H1 (cell line): ENCODE measurements around the gene LCE4A. TPM values are rescaled to one million over a fixed set of nuclear protein-coding genes. Genes with fewer than 3 reads are reported as not detected.
"Not testable (repeated sequence)": the region's sequence is repeated elsewhere in the genome, so short reads cannot be mapped to it uniquely, and the experiment has no call there.

ENCODE experiments used
- CTCF ChIA-PET: fragments of 300-600 bp; sonication (Branson Sonifier 250); formaldehyde crosslinking; loops from one replicate; lab custom pipeline; 2021; ENCODE audit not compliant: partially characterized antibody; lab: Charles Lee
- POLR2A ChIA-PET: fragments of 300-600 bp; sonication (Branson Sonifier 250); formaldehyde crosslinking; loops from one replicate; lab custom pipeline; 2021; ENCODE audit warnings: inconsistent platforms; ENCODE audit not compliant: partially characterized antibody; lab: Charles Lee
- DNase-seq, 2 experiments: peaks; one replicate each; pipeline versions ENCODE4 v3.0.0 to v3.0.0-alpha.2; 2010 to 2022; ENCODE audit warnings: low spot score in 2 of 2, low read depth in 1 of 2, mixed read lengths in 1 of 2
- FAIRE-seq: peaks from 2 replicates; lab custom pipeline; 2011; peaks lifted over from hg19 to GRCh38; lab: Jason Lieb, UNC
- H2AFZ ChIP-seq: 2 replicates; pipeline ENCODE4 v1.8.1; 2012; ENCODE audit warnings: low read length, inconsistent platforms
- H2AK5ac ChIP-seq: 2 replicates; pipeline ENCODE4 v1.6.1; 2013; ENCODE audit warnings: low read depth, low read length
- H2BK120ac ChIP-seq: replicated peaks from 2 replicates; pipeline ENCODE3; 2013; ENCODE audit warnings: low read depth, low read length, inconsistent platforms
- H2BK12ac ChIP-seq: 2 replicates; pipeline ENCODE4 v1.6.1; 2013; ENCODE audit warnings: low read depth, low read length
- H2BK15ac ChIP-seq: 2 replicates; pipeline ENCODE4 v1.6.1; 2013; ENCODE audit warnings: low read length
- H2BK20ac ChIP-seq: 2 replicates; pipeline ENCODE4 v1.6.1; 2013; ENCODE audit warnings: low read length
- H2BK5ac ChIP-seq: 2 replicates; pipeline ENCODE4 v1.6.1; 2013; ENCODE audit warnings: low read depth, low read length
- H3K14ac ChIP-seq: 2 replicates; pipeline ENCODE4 v1.6.1; 2013; ENCODE audit warnings: inconsistent platforms; ENCODE audit not compliant: insufficient read length
- H3K18ac ChIP-seq: 2 replicates; pipeline ENCODE4 v1.6.1; 2013; ENCODE audit warnings: low read length; ENCODE audit errors: extremely low read depth
- H3K23ac ChIP-seq: 2 replicates; pipeline ENCODE4 v1.6.1; 2013; ENCODE audit warnings: inconsistent platforms; ENCODE audit not compliant: insufficient read length
- H3K23me2 ChIP-seq: 2 replicates; pipeline ENCODE4 v1.6.1; 2013; ENCODE audit warnings: low read depth, low read length
- H3K27ac ChIP-seq: 2 replicates; pipeline ENCODE4 v1.6.1; 2011; ENCODE audit warnings: low read depth, low read length, inconsistent platforms
- H3K27me3 ChIP-seq, 4 experiments: replicated peaks in 1 of 4; 1 replicate in 1 of 4; 2 replicates in 3 of 4; pipeline versions ENCODE4 v1.6.1 to v1.8.1; 2011 to 2013; ENCODE audit warnings: low read length in 3 of 4, mild to moderate bottlenecking in 3 of 4, inconsistent platforms in 2 of 4, mixed read lengths in 2 of 4, moderate library complexity in 1 of 4; ENCODE audit not compliant: control insufficient read depth in 3 of 4, insufficient read depth in 3 of 4; ENCODE audit errors: extremely low read depth in 1 of 4
- H3K36me3 ChIP-seq, 4 experiments: 2 replicates each; pipeline versions ENCODE4 v1.6.1 to v1.8.1; 2011 to 2013; ENCODE audit warnings: mild to moderate bottlenecking in 4 of 4, low read length in 3 of 4, moderate library complexity in 2 of 4, control low read depth in 1 of 4, inconsistent platforms in 1 of 4; ENCODE audit not compliant: insufficient read depth in 4 of 4, control insufficient read depth in 2 of 4
- H3K4ac ChIP-seq: replicated peaks from 2 replicates; pipeline ENCODE3; 2013; ENCODE audit warnings: low read length, low read depth, mixed read lengths, inconsistent platforms; ENCODE audit not compliant: insufficient read length
- H3K4me1 ChIP-seq, 4 experiments: replicated peaks in 1 of 4; 1 replicate in 1 of 4; 2 replicates in 3 of 4; pipeline versions ENCODE4 v1.6.1 to v1.8.1; 2011 to 2013; ENCODE audit warnings: low read length in 3 of 4, inconsistent platforms in 2 of 4, mixed read lengths in 1 of 4; ENCODE audit not compliant: insufficient read depth in 4 of 4, control insufficient read depth in 3 of 4
- H3K4me2 ChIP-seq, 2 experiments: 2 replicates each; pipeline versions ENCODE4 v1.6.1 to v1.8.1; 2011 to 2013; ENCODE audit warnings: low read depth in 2 of 2, low read length in 2 of 2, control low read depth in 1 of 2, inconsistent platforms in 1 of 2, mild to moderate bottlenecking in 1 of 2; ENCODE audit not compliant: insufficient read depth in 1 of 2
- H3K4me3 ChIP-seq, 4 experiments: fragments of 200-600, 300-600 bp in 1 of 4; sonication (generic), shearing (Covaris generic), sonication (Bioruptor Twin) in 1 of 4; 2 replicates each; pipeline versions ENCODE4 v1.5.1 to v1.8.1; 2011 to 2016; ENCODE audit warnings: low read length in 4 of 4, low read depth in 3 of 4, control low read depth in 2 of 4, inconsistent platforms in 2 of 4, mild to moderate bottlenecking in 2 of 4, mixed read lengths in 1 of 4, moderate library complexity in 1 of 4; ENCODE audit not compliant: insufficient read depth in 2 of 4; ENCODE audit errors: extremely low read depth in 1 of 4
- H3K56ac ChIP-seq: replicated peaks from 2 replicates; pipeline ENCODE3; 2013; ENCODE audit warnings: low read depth, mild to moderate bottlenecking, mixed read lengths, low read length, inconsistent platforms; ENCODE audit not compliant: insufficient read length
- H3K79me1 ChIP-seq: 2 replicates; pipeline ENCODE4 v1.6.1; 2013; ENCODE audit warnings: low read depth, low read length, control low read depth
- H3K79me2 ChIP-seq, 2 experiments: 2 replicates each; pipeline versions ENCODE4 v1.6.1 to v1.8.1; 2012 to 2013; ENCODE audit warnings: low read length in 2 of 2, mild to moderate bottlenecking in 2 of 2, inconsistent platforms in 1 of 2; ENCODE audit not compliant: insufficient read depth in 2 of 2, control insufficient read depth in 1 of 2
- H3K9ac ChIP-seq, 4 experiments: replicated peaks in 1 of 4; 1 replicate in 1 of 4; 2 replicates in 3 of 4; pipeline versions ENCODE4 v1.6.1 to v1.8.1; 2011 to 2013; ENCODE audit warnings: low read depth in 3 of 4, low read length in 3 of 4, control low read depth in 2 of 4, mild to moderate bottlenecking in 2 of 4, moderate library complexity in 2 of 4, inconsistent platforms in 1 of 4; ENCODE audit errors: extremely low read depth in 1 of 4
- H3K9me3 ChIP-seq, 2 experiments: 2 replicates each; pipeline versions ENCODE4 v1.6.1 to v1.8.1; 2012 to 2013; ENCODE audit warnings: mild to moderate bottlenecking in 2 of 2, moderate library complexity in 2 of 2, control low read depth in 1 of 2, inconsistent platforms in 1 of 2, low read depth in 1 of 2, low read length in 1 of 2, mixed read lengths in 1 of 2; ENCODE audit not compliant: insufficient read depth in 2 of 2
- H4K20me1 ChIP-seq, 2 experiments: replicated peaks in 1 of 2; 2 replicates each; pipeline versions ENCODE3 to v1.8.1; 2011 to 2013; ENCODE audit warnings: inconsistent platforms in 2 of 2, low read length in 2 of 2, mild to moderate bottlenecking in 1 of 2; ENCODE audit not compliant: insufficient read depth in 2 of 2, control insufficient read depth in 1 of 2
- H4K5ac ChIP-seq: 2 replicates; pipeline ENCODE4 v1.6.1; 2013; ENCODE audit warnings: low read length, low read depth, mixed read lengths, inconsistent platforms; ENCODE audit not compliant: insufficient read length
- H4K8ac ChIP-seq: 2 replicates; pipeline ENCODE4 v1.8.0; 2013; ENCODE audit warnings: mild to moderate bottlenecking, moderate library complexity, low read length, inconsistent platforms; ENCODE audit not compliant: insufficient read depth; ENCODE audit errors: extremely low read depth
- H4K91ac ChIP-seq: replicated peaks from 2 replicates; pipeline ENCODE3; 2013; ENCODE audit warnings: low read length, mixed read lengths, inconsistent platforms; ENCODE audit not compliant: insufficient read length
- KDM5A ChIP-seq: fragments of 200-600 bp; IDR thresholded peaks from 2 replicates; pipeline ENCODE4 v1.7.1; 2012; ENCODE audit warnings: mild to moderate bottlenecking, low read length, inconsistent platforms, mixed read lengths
- WGBS, 2 experiments: shearing (Covaris generic) in 1 of 2; methylation state at CpG; one replicate each; pipeline versions ENCODE4 v1.1.6 to v1.1.7; 2013 to 2015; ENCODE audit warnings: low lambda C conversion rate in 2 of 2, mixed read lengths in 2 of 2, inconsistent platforms in 1 of 2, low coverage in 1 of 2, missing lambda C conversion rate in 1 of 2; ENCODE audit not compliant: insufficient replicate concordance in 2 of 2, insufficient coverage in 1 of 2, insufficient read length in 1 of 2; ENCODE audit errors: extremely low coverage in 1 of 2, missing lambda C conversion rate in 1 of 2; 5-methylcytosine and 5-hydroxymethylcytosine counted together
- polyA plus RNA-seq, 7 experiments: library from polyadenylated mRNA; depleted of rRNA in 3 of 7; stranded (reverse) in 5 of 7; unstranded in 2 of 7; fragments of >200 nt in 5 of 7; fragments of 200-250 nt in 2 of 7; gene quantifications; 1 replicate in 5 of 7; 2 replicates in 1 of 7; 4 replicates in 1 of 7; pipeline versions ENCODE4 v1.2.1 to v1.2.3, GENCODE V29; 2011 to 2013; ENCODE audit warnings: missing spikeins in 2 of 7, mixed read lengths in 2 of 7
- total RNA-seq: library from RNA; stranded (reverse); fragmentation: NEBNext Ultra II Directional; extraction: Animal tissue kit (Norgen Biotek cat#: 25700); gene quantifications from 2 replicates; pipeline ENCODE4 v1.2.1, GENCODE V29; 2021

The LCE4A gene
- total and polyA plus RNA-seq, 2 of the 8 experiments (the other 6 are each of a cell fraction or from before 2014, with no cell fraction given): not detected

- no peak within 1 kb of the TSS for H4K91ac ChIP-seq
- H3K23me2 ChIP-seq: no peaks in the 10 kb centered on the region
- no peaks in the 10 kb centered on the region for H4K20me1 ChIP-seq
- no peak within 1 kb of the TSS for H3K4me2 ChIP-seq
- H2BK20ac ChIP-seq: no peak within 1 kb of the TSS
- H3K23ac ChIP-seq: no peak within 1 kb of the TSS
- no peaks in the 10 kb centered on the region for H3K36me3 ChIP-seq
- ChIA-PET CTCF (interaction anchor here (0.6 to 1.7 kb wide), 2 partner anchors 9 to 120 kb away, joined by 3 to 4 read pairs; no protein-coding TSS in a partner anchor), POLR2A (no interaction called here)
- peaks cover 62 to 76% of the 10 kb centered on the region in 2 experiments for H3K9me3 ChIP-seq
- H3K18ac ChIP-seq: no peak within 1 kb of the TSS
- H3K9ac ChIP-seq: no peak within 1 kb of the TSS
- H2BK12ac ChIP-seq: no peak within 1 kb of the TSS
- no peak within 1 kb of the TSS for H3K4me3 ChIP-seq
- no peak within 1 kb of the TSS for H3K27ac ChIP-seq
- FAIRE-seq (no peak), DNase-seq (no peak)
- no peak within 1 kb of the TSS for H2BK15ac ChIP-seq
- no peaks in the 10 kb centered on the region for H3K27me3 ChIP-seq
- H3K4ac ChIP-seq: no peak within 1 kb of the TSS
- no peak for TF ChIP-seq KDM5A
- no peak within 1 kb of the TSS for H3K14ac ChIP-seq
- no peak within 1 kb of the TSS for H2AK5ac ChIP-seq
- no peaks in the 10 kb centered on the region for H3K79me2 ChIP-seq
- no peaks in the 10 kb centered on the region for H3K79me1 ChIP-seq
- H4K8ac ChIP-seq: no peak within 1 kb of the TSS
- no peak within 1 kb of the TSS for H3K56ac ChIP-seq
- H4K5ac ChIP-seq: no peak within 1 kb of the TSS
- no peak within 1 kb of the TSS for H2AFZ ChIP-seq
- no peak within 1 kb of the TSS for H2BK5ac ChIP-seq
- H2BK120ac ChIP-seq: no peak within 1 kb of the TSS
- H3K4me1 ChIP-seq: no peaks in the 10 kb centered on the region
- 73% methylated on average over 3 of the region's 3 CpGs; no CpG with 5 or more reads in 1 of the 2 experiments for WGBS, 2 experiments
These were observed 44.9 kb upstream of the LCE4A start, which contains the start of gene LCE2D for GRCh38 chr1:152663098-152663497. Gene LCE2D, plus strand, starts transcription at chr1:152663380. Its CDS starts 726 bp downstream, at chr1:152664106.

GRCh38 chr1:152666171-152666570, 41.8 kb upstream of the LCE4A start:
- CTCF ChIA-PET, H2BK15ac ChIP-seq, H2BK12ac ChIP-seq, H4K5ac ChIP-seq, FAIRE-seq, H4K91ac ChIP-seq, H2AFZ ChIP-seq, POLR2A ChIA-PET, H3K4me3 ChIP-seq, H4K8ac ChIP-seq, H3K23me2 ChIP-seq, H3K18ac ChIP-seq, H3K79me2 ChIP-seq, H3K79me1 ChIP-seq, H4K20me1 ChIP-seq, H3K4me1 ChIP-seq, H2BK20ac ChIP-seq, H3K27me3 ChIP-seq, DNase-seq, H3K4me2 ChIP-seq, H2BK5ac ChIP-seq, H3K23ac ChIP-seq, H2AK5ac ChIP-seq, H3K36me3 ChIP-seq, H3K14ac ChIP-seq, H3K9ac ChIP-seq, H3K56ac ChIP-seq, H3K27ac ChIP-seq, H3K4ac ChIP-seq, H2BK120ac ChIP-seq: not testable (repeated sequence)
- H3K9me3 ChIP-seq: peaks cover 64 to 83% of the 10 kb centered on the region in 2 experiments
- 93% methylated on average over 1 of the region's 1 CpG; no CpG with 5 or more reads in 1 of the 2 experiments for WGBS, 2 experiments
